Measurements from ENCODE around the gene TBC1D32.
"Not testable (repeated sequence)": the region's sequence is repeated elsewhere in the genome, so short reads cannot be mapped to it uniquely, and the experiment has no call there.

The TBC1D32 gene

GRCh38 chr6:121344539-121344938, 10.3 kb upstream of the TBC1D32 start:
- no peaks in the 10 kb centered on the region for H3K9me3 Mint-ChIP-seq

GRCh38 chr6:121339639-121340226, 5.5 kb upstream of the TBC1D32 start:
- H3K4me1 Mint-ChIP-seq (ENCODE audit: low read depth) = peaks cover 8% of the 10 kb centered on the region
- no peak for DNase-seq
- H3K27me3 Mint-ChIP-seq = peaks cover 15% of the 10 kb centered on the region
- no peak overlapping the region for H3K4me3 Mint-ChIP-seq
- no peaks in the 10 kb centered on the region for H3K36me3 Mint-ChIP-seq (ENCODE audit: low read depth)
- H3K9me3 Mint-ChIP-seq = no peaks in the 10 kb centered on the region
- H3K27ac Mint-ChIP-seq = no peak overlapping the region

More at GRCh38 chr6:121344539-121344938, 10.3 kb upstream of the TBC1D32 start:
- no peaks in the 10 kb centered on the region for H3K4me1 Mint-ChIP-seq (ENCODE audit: low read depth)
- no peak overlapping the region for H3K4me3 Mint-ChIP-seq
- H3K36me3 Mint-ChIP-seq (ENCODE audit: low read depth) = no peaks in the 10 kb centered on the region
- DNase-seq = no peak
- H3K27me3 Mint-ChIP-seq = peaks cover 19% of the 10 kb centered on the region
- no peak overlapping the region for H3K27ac Mint-ChIP-seq

- Mint-ChIP-seq H3K27me3 (peaks cover 15% of the 10 kb centered on the region), H3K36me3 (ENCODE audit: low read depth) (peaks cover 5% of the 10 kb centered on the region), H3K4me3 (no peak overlapping the region), H3K4me1 (ENCODE audit: low read depth) (peaks cover 13% of the 10 kb centered on the region), H3K9me3 (no peaks in the 10 kb centered on the region), H3K27ac (no peak overlapping the region)
- DNase-seq = no peak
Observed at GRCh38 chr6:121338956-121339355, 4.7 kb upstream of the TBC1D32 start.

GRCh38 chr6:121338366-121338765, 4.1 kb upstream of the TBC1D32 start:
- H3K4me3 Mint-ChIP-seq = no peak overlapping the region
- H3K27me3 Mint-ChIP-seq = peaks cover 13% of the 10 kb centered on the region
- no peaks in the 10 kb centered on the region for H3K9me3 Mint-ChIP-seq
- peaks cover 5% of the 10 kb centered on the region for H3K36me3 Mint-ChIP-seq (ENCODE audit: low read depth)
- H3K27ac Mint-ChIP-seq = no peak overlapping the region
- DNase-seq = no peak
- H3K4me1 Mint-ChIP-seq (ENCODE audit: low read depth) = peaks cover 14% of the 10 kb centered on the region

- Mint-ChIP-seq H3K9me3 (no peaks in the 10 kb centered on the region), H3K27me3 (no peaks in the 10 kb centered on the region), H3K27ac (peak overlapping the region; percentile 98), H3K36me3 (ENCODE audit: low read depth) (peaks cover 5% of the 10 kb centered on the region), H3K4me1 (ENCODE audit: low read depth) (peaks cover 39% of the 10 kb centered on the region), H3K4me3 (peak overlapping the region; percentile 88)
- DNase-seq = no peak
Observed at GRCh38 chr6:121335087-121336008, 1.1 kb upstream of the TBC1D32 start.

- Mint-ChIP-seq H3K27ac (peak overlapping the region; percentile 98), H3K4me3 (peak overlapping the region; percentile 88), H3K4me1 (ENCODE audit: low read depth) (peaks cover 41% of the 10 kb centered on the region)
- not testable (repeated sequence) for H3K27me3 Mint-ChIP-seq; DNase-seq; H3K36me3 Mint-ChIP-seq (ENCODE audit: low read depth); H3K9me3 Mint-ChIP-seq
Observed at GRCh38 chr6:121333694-121334093, 586 bp downstream of the TBC1D32 start.

- Mint-ChIP-seq H3K9me3 (no peaks in the 10 kb centered on the region), H3K36me3 (ENCODE audit: low read depth) (peaks cover 8% of the 10 kb centered on the region), H3K4me3 (peak overlapping the region; percentile 88), H3K27me3 (no peaks in the 10 kb centered on the region), H3K27ac (peak overlapping the region; percentile 98), H3K4me1 (ENCODE audit: low read depth) (peaks cover 41% of the 10 kb centered on the region)
- no peak for DNase-seq
Observed at GRCh38 chr6:121333196-121333595, 1.1 kb downstream of the TBC1D32 start.

- Mint-ChIP-seq H3K4me3 (no peak overlapping the region), H3K27ac (no peak overlapping the region), H3K9me3 (no peaks in the 10 kb centered on the region), H3K27me3 (no peaks in the 10 kb centered on the region), H3K4me1 (ENCODE audit: low read depth) (peaks cover 41% of the 10 kb centered on the region), H3K36me3 (ENCODE audit: low read depth) (peaks cover 8% of the 10 kb centered on the region)
- DNase-seq = no peak
Observed at GRCh38 chr6:121330516-121330915, 3.8 kb downstream of the TBC1D32 start.

GRCh38 chr6:121321282-121321681, 13.0 kb downstream of the TBC1D32 start:
- H3K4me1 Mint-ChIP-seq (ENCODE audit: low read depth) = peaks cover 22% of the 10 kb centered on the region
- no peak overlapping the region for H3K4me3 Mint-ChIP-seq
- no peaks in the 10 kb centered on the region for H3K27me3 Mint-ChIP-seq
- H3K36me3 Mint-ChIP-seq (ENCODE audit: low read depth) = peaks cover 22% of the 10 kb centered on the region
- no peaks in the 10 kb centered on the region for H3K9me3 Mint-ChIP-seq
- no peak overlapping the region for H3K27ac Mint-ChIP-seq
- DNase-seq = no peak

- Mint-ChIP-seq H3K27me3 (no peaks in the 10 kb centered on the region), H3K9me3 (no peaks in the 10 kb centered on the region), H3K27ac (no peak overlapping the region), H3K36me3 (ENCODE audit: low read depth) (peaks cover 29% of the 10 kb centered on the region), H3K4me1 (ENCODE audit: low read depth) (peaks cover 19% of the 10 kb centered on the region), H3K4me3 (no peak overlapping the region)
- DNase-seq = no peak
Observed at GRCh38 chr6:121319603-121320002, 14.7 kb downstream of the TBC1D32 start.

GRCh38 chr6:121319112-121319553, 15.1 kb downstream of the TBC1D32 start:
- Mint-ChIP-seq H3K27me3 (no peaks in the 10 kb centered on the region), H3K27ac (no peak overlapping the region), H3K4me1 (ENCODE audit: low read depth) (peaks cover 19% of the 10 kb centered on the region), H3K9me3 (no peaks in the 10 kb centered on the region), H3K36me3 (ENCODE audit: low read depth) (peaks cover 29% of the 10 kb centered on the region), H3K4me3 (no peak overlapping the region)
- DNase-seq = no peak

- H3K27ac Mint-ChIP-seq = no peak overlapping the region
- no peak overlapping the region for H3K4me3 Mint-ChIP-seq
- H3K27me3 Mint-ChIP-seq = no peaks in the 10 kb centered on the region
- DNase-seq = no peak
- H3K36me3 Mint-ChIP-seq (ENCODE audit: low read depth) = peaks cover 33% of the 10 kb centered on the region
- H3K4me1 Mint-ChIP-seq (ENCODE audit: low read depth) = peaks cover 2% of the 10 kb centered on the region
- H3K9me3 Mint-ChIP-seq = peaks cover 4% of the 10 kb centered on the region
Observed at GRCh38 chr6:121314381-121315112, 19.7 kb downstream of the TBC1D32 start.

- not testable (repeated sequence) for H3K9me3 Mint-ChIP-seq; H3K27ac Mint-ChIP-seq; H3K4me1 Mint-ChIP-seq (ENCODE audit: low read depth); H3K4me3 Mint-ChIP-seq; DNase-seq; H3K27me3 Mint-ChIP-seq
- H3K36me3 Mint-ChIP-seq (ENCODE audit: low read depth) = peaks cover 25% of the 10 kb centered on the region
Observed at GRCh38 chr6:121311814-121312213, 22.5 kb downstream of the TBC1D32 start.

- peaks cover 13% of the 10 kb centered on the region for H3K36me3 Mint-ChIP-seq (ENCODE audit: low read depth)
- H3K27ac Mint-ChIP-seq = no peak overlapping the region
- no peaks in the 10 kb centered on the region for H3K4me1 Mint-ChIP-seq (ENCODE audit: low read depth)
- no peaks in the 10 kb centered on the region for H3K27me3 Mint-ChIP-seq
- no peak overlapping the region for H3K4me3 Mint-ChIP-seq
- H3K9me3 Mint-ChIP-seq = peaks cover 4% of the 10 kb centered on the region
- no peak for DNase-seq
Observed at GRCh38 chr6:121310495-121310894, 23.8 kb downstream of the TBC1D32 start.
